Activated CD4-positive, alpha-beta T cell treated with anti-CD3 and anti-CD28 coated beads for 4 hours (primary cell): Measurements from ENCODE around the gene OR1J4.
"Not testable (repeated sequence)": the region's sequence is repeated elsewhere in the genome, so short reads cannot be mapped to it uniquely, and the experiment has no call there.

Source experiments
- DNase-seq, 2 donors: peaks; one replicate each; pipeline ENCODE4 v3.0.0-alpha.2; 2020

The OR1J4 gene

GRCh38 chr9:122518841-122519240, at the start of gene OR1J4:
Gene OR1J4 (plus strand): TSS chr9:122519141. CDS start chr9:122519141, 0 bp downstream.
- no peak for DNase-seq

GRCh38 chr9:122474561-122474960, 44.4 kb upstream of the OR1J4 start:
- no peak for DNase-seq

GRCh38 chr9:122475717-122476116, 43.2 kb upstream of the OR1J4 start:
- no peak for DNase-seq

GRCh38 chr9:122477346-122477745, 41.6 kb upstream of the OR1J4 start:
- DNase-seq: no peak

- no peak for DNase-seq
These were observed 41.1 kb upstream of the OR1J4 start, which contains the start of gene OR1J1 for GRCh38 chr9:122477826-122478225. Gene OR1J1 (minus strand): TSS chr9:122477926. CDS start chr9:122477926, 0 bp downstream.

- DNase-seq: no peak
These were observed 39.9 kb upstream of the OR1J4 start for GRCh38 chr9:122479062-122479461.

- peak in 1 of 2 donors; percentile 2 for DNase-seq
These were observed 20.1 kb upstream of the OR1J4 start for GRCh38 chr9:122498883-122499288.

GRCh38 chr9:122506964-122507363, 12.0 kb upstream of the OR1J4 start:
- no peak for DNase-seq

GRCh38 chr9:122510502-122510901, 8.4 kb upstream of the OR1J4 start, which contains the start of gene OR1J2:
Gene OR1J2 (plus strand): TSS chr9:122510802. CDS start chr9:122510802, 0 bp downstream.
- DNase-seq: no peak

GRCh38 chr9:122518226-122518625, 715 bp upstream of the OR1J4 start:
- no peak for DNase-seq

GRCh38 chr9:122519376-122519775, 435 bp downstream of the OR1J4 start:
- DNase-seq: no peak

- DNase-seq: no peak
These were observed 7.7 kb downstream of the OR1J4 start for GRCh38 chr9:122526602-122527001.

GRCh38 chr9:122527193-122527592, 8.3 kb downstream of the OR1J4 start, which contains the start of gene OR1N1:
Gene OR1N1 (minus strand): TSS chr9:122527293. CDS start chr9:122527293, 0 bp downstream.
- DNase-seq: no peak

- not testable (repeated sequence) for DNase-seq
These were observed 12.2 kb downstream of the OR1J4 start for GRCh38 chr9:122531157-122531556.

- DNase-seq: no peak
These were observed 17.2 kb downstream of the OR1J4 start for GRCh38 chr9:122536134-122536533.

- DNase-seq: not testable (repeated sequence)
These were observed 18.1 kb downstream of the OR1J4 start for GRCh38 chr9:122537066-122537465.

- DNase-seq: no peak
These were observed 19.8 kb downstream of the OR1J4 start for GRCh38 chr9:122538757-122539156.

- no peak for DNase-seq
These were observed 27.3 kb downstream of the OR1J4 start for GRCh38 chr9:122546196-122546595.

GRCh38 chr9:122551371-122551770, 32.4 kb downstream of the OR1J4 start:
- DNase-seq: no peak

- DNase-seq: no peak
These were observed 33.9 kb downstream of the OR1J4 start, which contains the start of gene OR1N2 for GRCh38 chr9:122552812-122553211. Gene OR1N2 (plus strand): TSS chr9:122553112. CDS start chr9:122553212, 100 bp downstream.

- DNase-seq: no peak
These were observed 42.5 kb downstream of the OR1J4 start for GRCh38 chr9:122561446-122561845.

- no peak for DNase-seq
These were observed 43.3 kb downstream of the OR1J4 start for GRCh38 chr9:122562134-122562760.

GRCh38 chr9:122567901-122568300, 49.0 kb downstream of the OR1J4 start:
- DNase-seq: no peak
